Measurements from ENCODE around the gene MRPS12. TPM values are rescaled to one million over a fixed set of nuclear protein-coding genes. Genes with fewer than 3 reads are reported as not detected.

Gene MRPS12
- total RNA-seq: 65.5 and 68.4 TPM in 2 replicates

DNA sequence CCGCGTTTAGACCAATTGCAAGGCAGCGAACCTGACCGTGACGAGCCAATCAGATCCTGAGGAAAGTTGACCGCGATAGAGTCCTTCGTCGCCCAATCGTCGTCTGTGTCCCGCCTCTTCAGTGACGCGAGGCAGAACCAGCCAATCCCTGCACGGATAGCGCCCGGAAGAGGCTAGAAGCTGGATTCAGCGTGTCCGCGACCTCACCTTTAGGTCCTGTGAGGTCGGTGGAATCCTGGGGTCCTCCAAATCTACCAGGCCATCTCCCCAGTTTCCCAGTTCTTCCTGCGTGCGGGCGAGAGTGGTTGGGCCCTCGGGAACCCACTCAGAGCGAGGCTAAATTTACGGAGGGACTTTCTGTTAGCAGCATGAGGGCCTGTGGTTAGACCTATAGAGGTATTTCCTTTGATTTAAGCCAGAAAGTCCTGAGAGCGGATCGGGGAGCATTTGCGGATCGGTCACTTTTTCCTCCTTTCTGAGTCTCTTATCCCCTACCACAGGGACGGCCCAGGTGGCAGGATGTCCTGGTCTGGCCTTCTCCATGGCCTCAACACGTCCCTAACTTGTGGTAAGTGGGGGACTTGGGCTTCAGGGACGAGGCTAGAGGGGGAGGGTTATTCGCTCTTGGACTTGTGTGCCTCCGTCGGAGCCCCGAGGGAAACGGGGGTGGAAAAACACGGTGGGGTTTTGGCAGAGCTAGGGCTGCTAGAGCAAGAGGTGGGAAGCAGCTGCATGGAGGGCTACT is at the start of gene MRPS12:
TSS of gene MRPS12 (plus strand) at position 169 of the 745 bp plus-strand sequence. CDS start at position 520, 351 bp downstream.

DNA sequence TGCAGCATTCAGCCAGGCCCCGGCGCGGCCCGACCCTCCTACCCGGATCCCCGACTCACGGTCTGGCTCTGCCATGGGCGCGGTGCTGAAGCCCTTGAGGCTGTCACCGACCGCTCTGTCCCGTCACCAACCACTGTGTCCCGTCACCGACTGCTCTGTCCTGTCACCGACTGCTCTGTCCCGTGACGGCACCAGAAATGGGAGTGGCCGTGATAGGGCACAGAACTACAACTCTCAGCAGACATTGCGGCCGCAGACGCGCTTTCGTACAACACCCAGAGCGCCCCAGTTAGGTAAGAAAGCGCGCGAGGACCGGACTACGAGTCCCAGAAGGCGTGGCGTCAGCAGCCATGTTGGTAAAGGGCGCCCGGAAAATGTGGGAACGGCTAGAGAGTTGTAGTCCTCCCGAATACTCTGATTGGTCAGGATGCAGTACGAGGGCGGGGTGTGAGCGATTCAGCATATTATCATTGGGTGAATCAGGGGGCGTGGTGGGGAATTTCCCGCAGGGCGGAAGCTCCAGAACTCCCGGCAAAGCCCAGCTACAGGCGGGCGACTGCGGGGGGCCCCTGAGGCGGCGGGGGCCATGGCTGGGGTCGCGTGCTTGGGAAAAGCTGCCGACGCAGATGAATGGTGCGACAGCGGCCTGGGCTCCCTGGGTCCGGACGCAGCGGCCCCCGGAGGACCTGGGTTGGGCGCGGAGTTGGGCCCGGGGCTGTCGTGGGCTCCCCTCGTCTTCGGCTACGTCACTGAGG is 31.1 kb upstream of the MRPS12 start, which contains the start of the genes NFKBIB and SIRT2:
TSS of gene NFKBIB (plus strand) at position 523 of the 755 bp plus-strand sequence. CDS start at position 587, 64 bp downstream.
TSS of gene SIRT2 (minus strand) at position 172 of the 755 bp plus-strand sequence. CDS start at position 75, 97 bp downstream.

DNA sequence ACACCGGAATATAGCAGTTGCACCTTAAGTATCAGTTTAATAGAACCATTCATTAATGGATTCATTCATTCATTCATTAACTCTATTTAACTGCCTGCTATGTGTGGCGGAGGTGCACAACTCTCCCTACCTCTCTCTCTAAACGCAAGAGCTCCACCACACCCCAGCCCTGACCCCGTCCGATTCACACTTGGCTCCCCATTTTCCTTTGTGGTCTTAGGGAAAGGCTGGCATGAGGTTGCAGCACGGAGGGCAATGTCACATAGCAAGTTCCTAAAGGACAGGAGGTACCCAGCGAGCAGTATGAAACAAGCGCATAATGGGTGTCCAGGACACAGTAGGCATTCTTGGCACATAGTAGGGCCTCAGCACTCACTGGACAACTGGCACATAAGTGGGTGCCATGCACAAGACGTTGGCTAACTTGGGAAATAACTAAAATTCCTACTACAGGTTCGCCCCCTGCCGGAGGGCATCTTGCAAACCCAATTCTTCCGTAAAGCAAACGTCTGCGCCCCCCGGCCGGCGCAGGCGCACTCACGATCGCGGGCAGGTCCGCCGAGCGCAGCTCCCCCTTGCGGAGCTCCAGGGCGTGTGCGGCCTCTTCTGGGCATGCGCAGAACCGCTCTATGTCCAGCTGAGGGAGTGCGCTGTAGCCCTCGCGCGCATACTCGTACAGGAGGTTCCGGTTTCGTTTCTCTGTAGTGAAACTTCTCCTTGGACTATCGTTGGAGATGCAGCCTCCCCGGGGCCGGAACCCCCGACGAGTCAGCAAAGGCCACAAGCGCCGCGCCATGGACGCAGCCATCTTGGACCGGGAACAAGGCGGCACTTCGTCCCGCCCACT is 592 bp upstream of the MRPS12 start, which contains the start of gene SARS2:
TSS of gene SARS2 (minus strand) at position 835 of the 847 bp plus-strand sequence. CDS start at position 808, 27 bp downstream.

DNA sequence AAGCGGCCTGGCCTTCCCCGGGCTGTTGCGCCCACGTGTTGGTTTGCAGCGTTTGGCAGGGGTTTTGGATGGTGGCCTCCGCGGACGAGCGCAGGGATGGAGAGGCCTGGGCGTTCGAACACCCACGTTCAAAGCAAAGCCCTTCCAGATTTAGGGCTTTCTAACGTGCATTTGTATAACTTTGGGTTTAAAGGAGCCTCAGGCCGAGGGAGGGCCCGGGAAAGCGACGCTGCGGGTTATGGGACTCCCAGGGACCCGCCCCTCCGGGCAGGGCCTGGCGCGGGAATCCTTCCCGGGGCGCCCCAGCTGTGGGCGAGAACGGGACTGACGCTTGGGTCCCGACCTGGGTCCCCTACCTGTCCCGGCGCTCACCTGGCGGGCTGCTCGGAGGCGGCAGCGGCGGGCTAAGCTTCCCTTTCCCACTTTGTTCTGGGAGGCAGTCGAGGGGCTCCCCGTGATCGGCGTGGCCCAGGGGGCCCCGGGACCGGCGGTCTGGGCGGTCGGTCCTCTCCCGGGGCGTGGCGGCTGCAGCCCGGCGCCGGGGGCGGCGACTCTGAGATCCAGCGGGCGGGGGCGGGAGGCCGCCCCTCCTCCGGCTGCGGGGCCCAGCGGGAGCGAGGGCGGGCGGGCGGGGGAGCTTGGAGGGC is 44.6 kb downstream of the MRPS12 start, which contains the start of gene FBXO17:
TSS of gene FBXO17 (minus strand) at position 529 of the 647 bp plus-strand sequence. CDS start 25,423 bp downstream, outside the sequence.

Other genes starting within 250 kb of the MRPS12 start
- gene CAPN12, start 186.5 kb upstream of the MRPS12 start, total RNA-seq: not detected in 2 replicates
- gene LGALS7, start 157.4 kb upstream of the MRPS12 start, total RNA-seq: not detected in 2 replicates
- gene LGALS7B, start 141.7 kb upstream of the MRPS12 start, total RNA-seq: not detected in 2 replicates
- not detected in 2 replicates for gene LGALS4, start 118.0 kb upstream of the MRPS12 start, total RNA-seq
- 39.7 and 53.8 TPM in 2 replicates for gene ECH1, start 99.2 kb upstream of the MRPS12 start, total RNA-seq
- gene HNRNPL, start 81.0 kb upstream of the MRPS12 start, total RNA-seq: 212 and 264 TPM in 2 replicates
- gene RINL, start 52.7 kb upstream of the MRPS12 start, total RNA-seq: 7.8 and 8.3 TPM in 2 replicates
- gene SIRT2, start 31.3 kb upstream of the MRPS12 start, total RNA-seq: 81.7 and 86.8 TPM in 2 replicates
- 25.8 and 26.2 TPM in 2 replicates for gene NFKBIB, start 31.0 kb upstream of the MRPS12 start, total RNA-seq
- gene CCER2, start 18.8 kb upstream of the MRPS12 start, total RNA-seq: not detected in 2 replicates
- 23.8 and 27.8 TPM in 2 replicates for gene SARS2, start 181 bp upstream of the MRPS12 start, total RNA-seq
- gene FBXO17, start 44.8 kb downstream of the MRPS12 start, total RNA-seq: 2.1 and 6.5 TPM in 2 replicates
- 0.34 and 2.7 TPM in 2 replicates for gene FBXO27, start 101.6 kb downstream of the MRPS12 start, total RNA-seq
- 0.10 and 0.33 TPM in 2 replicates for gene ACP7, start 153.4 kb downstream of the MRPS12 start, total RNA-seq
- 10.0 and 16.9 TPM in 2 replicates for gene PAK4, start 194.8 kb downstream of the MRPS12 start, total RNA-seq

All from mammary microvascular endothelial cell (primary cell).